Ureter (tissue), 1 donor: ENCODE data around the gene EXOSC3. TPM values are rescaled to one million over a fixed set of nuclear protein-coding genes. Genes with fewer than 3 reads are reported as not detected.

Source experiments
- DNase-seq: peaks from one replicate; pipeline ENCODE4 v3.0.0-alpha.2; 2020; ENCODE audit warnings: low spot score
- total RNA-seq: library from RNA; stranded (reverse); gene quantifications from one replicate; pipeline ENCODE4 v1.2.4, GENCODE V29; 2023
- donor health status: DM: yes; HTN: yes; CAD: no.

EXOSC3 gene
- total RNA-seq, 1 donor from 2014 or later, result 27.2 TPM

- DNase-seq, result no peak
These were observed 52.6 kb downstream of the EXOSC3 start for GRCh38 chr9:37732086-37732741.

GRCh38 chr9:37730839-37731238 lies 54.0 kb downstream of the EXOSC3 start:
- no peak for DNase-seq

- DNase-seq, result no peak
These were observed 54.6 kb downstream of the EXOSC3 start for GRCh38 chr9:37730256-37730655.

Other genes with a start within 250 kb of the EXOSC3 start
- gene FBXO10, start 208.7 kb downstream of the EXOSC3 start, total RNA-seq, result 7.5 TPM
- gene TOMM5, start 192.5 kb downstream of the EXOSC3 start, total RNA-seq, result 72.7 TPM
- not detected for gene FRMPD1, start 134.1 kb downstream of the EXOSC3 start, total RNA-seq
- gene TRMT10B, start 31.3 kb downstream of the EXOSC3 start, total RNA-seq, result 18.0 TPM
- gene DCAF10, start 15.7 kb upstream of the EXOSC3 start, total RNA-seq, result 33.0 TPM
- gene SLC25A51, start 119.1 kb upstream of the EXOSC3 start, total RNA-seq, result 22.1 TPM